HTR-8/SVneo (cell line): ENCODE data around the gene COPZ2.
A peak's percentile ranks its signal among the peaks of the same experiment; 100 is the strongest.
"Not testable (repeated sequence)": the region's sequence is repeated elsewhere in the genome, so short reads cannot be mapped to it uniquely, and the experiment has no call there.

ENCODE experiments used
- DNase-seq: peaks from one replicate; pipeline ENCODE4 v3.0.0; 2011; ENCODE audit warnings: low spot score, mixed read lengths; ENCODE audit not compliant: insufficient read length
- FAIRE-seq: peaks from 2 replicates; lab custom pipeline; 2011; peaks lifted over from hg19 to GRCh38; lab: Jason Lieb, UNC

Gene COPZ2

DNA sequence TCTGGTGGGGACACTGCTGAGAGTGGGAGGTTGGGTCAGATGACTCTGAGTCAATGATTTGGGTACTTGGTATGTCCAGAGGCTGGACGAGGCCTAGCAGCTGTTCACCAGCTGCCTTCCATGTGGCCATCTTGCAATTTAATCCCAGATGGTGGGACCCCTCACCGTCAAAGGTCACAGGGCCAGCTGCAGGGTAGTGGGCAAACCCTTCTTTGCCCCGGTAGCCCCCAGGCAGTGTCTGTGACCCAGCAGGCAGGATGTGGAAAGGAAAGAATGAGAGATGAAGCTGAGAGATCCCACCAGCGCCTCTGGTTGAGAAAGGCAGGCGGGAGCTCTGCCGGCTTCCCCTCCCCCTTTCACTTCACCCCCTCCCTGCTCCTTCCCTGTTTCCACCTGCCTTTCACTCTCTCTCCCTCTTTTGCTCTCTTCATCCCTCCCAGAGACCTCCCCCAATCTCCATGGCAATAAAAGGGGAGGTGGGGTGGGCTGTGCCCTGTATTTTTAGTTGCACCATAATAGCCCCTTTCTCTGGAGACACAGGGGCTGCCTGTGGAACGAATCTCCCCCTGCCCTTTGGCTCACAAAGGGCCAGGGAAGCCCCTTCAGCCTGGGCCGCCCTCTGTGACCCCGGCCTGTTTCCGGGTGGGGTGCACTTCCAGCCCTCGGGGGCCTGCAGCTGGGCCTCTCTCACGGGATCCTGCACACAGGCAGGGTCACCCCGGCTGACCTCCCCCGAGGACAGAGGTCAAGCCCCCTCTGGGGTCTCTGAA is 46.5 kb downstream of the COPZ2 start:
- DNase-seq, result no peak
- no peak for FAIRE-seq

GRCh38 chr17:47989700-47990099 is 47.9 kb downstream of the COPZ2 start:
- no peak for FAIRE-seq
- DNase-seq, result no peak

GRCh38 chr17:47989159-47989558 is 48.4 kb downstream of the COPZ2 start:
- DNase-seq (no peak), FAIRE-seq (no peak)

DNA sequence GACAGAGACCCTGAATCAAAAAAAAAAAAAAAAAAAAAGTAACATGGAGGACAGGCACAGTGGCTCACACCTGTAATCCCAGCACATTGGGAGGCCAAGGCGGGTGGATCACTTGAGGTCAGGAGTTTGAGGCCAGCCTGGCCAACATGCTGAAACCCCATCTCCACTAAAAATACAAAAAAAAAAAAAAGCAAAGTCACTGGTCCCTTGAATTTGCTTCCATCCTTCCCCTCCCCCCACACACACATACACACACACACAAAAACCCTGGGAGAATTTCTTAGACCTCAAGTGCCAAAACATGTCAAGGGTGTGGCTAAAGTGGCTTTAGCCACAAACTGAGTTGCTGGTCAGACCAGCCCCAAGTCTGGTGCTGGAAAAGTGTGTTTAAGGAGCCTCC is 49.2 kb downstream of the COPZ2 start:
- FAIRE-seq, DNase-seq: not testable (repeated sequence)

- FAIRE-seq (no peak), DNase-seq (no peak)
Observed at GRCh38 chr17:47987240-47987835, 50.3 kb downstream of the COPZ2 start.

- FAIRE-seq (no peak), DNase-seq (no peak)
Observed at GRCh38 chr17:47986520-47986919, 51.1 kb downstream of the COPZ2 start.

GRCh38 chr17:47983492-47984223 is 53.9 kb downstream of the COPZ2 start:
- FAIRE-seq (no peak), DNase-seq (no peak)

DNA sequence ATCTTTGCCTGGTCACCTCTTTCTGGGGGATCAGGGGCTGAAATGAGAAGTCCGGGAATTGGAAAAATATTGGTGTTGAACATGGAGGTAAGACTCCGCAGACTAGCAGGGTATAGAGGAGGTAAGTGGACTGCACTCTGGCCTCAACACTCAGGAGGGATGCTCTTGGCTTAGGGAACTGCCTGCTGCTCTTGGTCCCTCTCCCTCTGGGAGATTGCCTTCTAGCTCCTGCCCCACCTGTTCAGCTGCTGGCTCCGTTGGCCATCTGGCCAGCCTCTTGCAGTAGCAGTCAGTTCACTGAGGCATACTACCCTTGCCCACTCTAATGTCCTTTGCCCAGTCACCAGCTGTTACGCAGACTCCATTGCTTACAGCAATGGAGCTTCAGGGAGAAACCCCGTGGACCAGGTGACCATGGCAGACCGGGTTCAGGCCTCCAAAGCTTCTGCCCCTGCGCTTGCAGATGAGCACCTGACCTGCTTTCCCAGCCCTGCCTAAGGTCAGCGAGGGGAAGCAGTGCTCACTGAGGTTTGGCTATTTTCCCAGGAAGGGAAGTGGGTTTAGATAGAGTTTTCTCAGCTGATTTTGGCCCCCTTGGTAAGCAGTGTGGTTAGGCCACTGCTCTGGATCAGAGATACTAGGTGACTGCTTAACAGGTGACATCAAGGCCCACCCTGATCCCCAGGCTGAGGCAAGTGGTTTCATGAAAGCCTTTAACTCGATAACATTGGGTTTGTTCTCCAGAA is 54.8 kb downstream of the COPZ2 start:
- FAIRE-seq (no peak), DNase-seq (no peak)

GRCh38 chr17:47982091-47982617 is 55.4 kb downstream of the COPZ2 start:
- no peak for FAIRE-seq
- DNase-seq, result no peak

GRCh38 chr17:47981462-47981861 is 56.1 kb downstream of the COPZ2 start:
- DNase-seq, result no peak
- FAIRE-seq, result no peak

GRCh38 chr17:47980541-47980940 is 57.1 kb downstream of the COPZ2 start:
- FAIRE-seq, result no peak
- no peak for DNase-seq

- peak; percentile 83 for DNase-seq
- peak; percentile 44 for FAIRE-seq
Observed at GRCh38 chr17:47978324-47978723, 59.3 kb downstream of the COPZ2 start.
